HG03064 (cell line): Measurements from ENCODE around the gene SREBF1.
A peak's percentile ranks its signal among the peaks of the same experiment; 100 is the strongest.

ENCODE experiments used
- ATAC-seq: cut with Tn5 transposase; IDR thresholded peaks from one replicate; pipeline ENCODE4 v1.9.1; 2021; ENCODE audit warnings: low read depth; ENCODE audit not compliant: unreplicated experiment

The SREBF1 gene

DNA sequence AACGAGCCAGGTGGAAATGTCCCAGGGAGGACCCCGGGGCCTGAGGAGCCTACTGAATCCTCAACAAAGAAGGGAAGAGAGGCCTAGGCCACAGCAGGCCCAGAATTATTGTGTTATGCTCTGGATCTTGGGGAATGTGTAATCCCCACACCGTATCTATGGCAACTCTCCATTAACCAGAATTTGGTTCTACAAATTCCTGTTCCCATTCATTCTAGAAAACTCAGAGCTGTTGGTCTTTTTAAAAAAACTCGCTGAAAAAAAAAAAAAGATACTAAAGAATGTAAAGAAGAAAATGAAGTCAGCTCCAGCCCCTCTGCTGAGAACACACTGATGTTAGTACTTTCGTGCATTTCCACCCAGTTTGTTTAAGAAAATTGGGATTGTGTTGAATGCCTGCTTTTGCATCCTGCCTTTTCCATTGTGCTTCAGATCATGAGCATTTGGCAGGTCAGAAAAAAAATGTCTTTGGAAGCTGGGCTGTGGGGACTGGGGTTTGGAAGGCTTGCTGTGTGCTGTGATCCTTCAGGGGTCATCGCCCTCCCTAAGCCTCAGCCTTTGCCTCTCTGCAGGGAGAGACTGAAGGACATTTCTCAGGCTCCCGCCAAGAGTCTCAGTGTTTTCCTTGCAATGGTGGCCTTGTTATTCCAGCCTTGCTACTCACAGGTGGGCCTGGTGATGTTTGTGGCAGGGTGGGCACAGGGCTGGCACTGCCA lies 69.5 kb downstream of the SREBF1 start:
- no peak for ATAC-seq

DNA sequence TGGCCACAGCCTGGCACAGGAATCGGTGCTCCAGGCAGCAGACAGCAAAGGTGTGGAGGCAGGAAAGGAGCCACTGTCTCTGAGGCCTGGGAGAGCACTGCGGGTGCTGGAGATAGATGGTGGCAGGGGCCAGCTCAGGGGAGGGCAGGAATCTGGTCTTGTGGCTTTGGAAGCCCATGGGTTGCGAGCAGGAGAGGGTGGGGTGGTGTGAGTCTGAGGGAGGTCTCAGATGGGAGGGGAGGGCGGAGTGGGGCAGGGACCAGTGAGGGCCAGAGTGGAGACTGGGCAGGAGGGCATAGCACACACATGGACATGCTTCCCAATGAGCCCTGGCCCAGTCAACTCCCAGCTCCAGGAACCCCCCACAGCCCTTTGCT lies 70.1 kb downstream of the SREBF1 start:
- no peak for ATAC-seq

DNA sequence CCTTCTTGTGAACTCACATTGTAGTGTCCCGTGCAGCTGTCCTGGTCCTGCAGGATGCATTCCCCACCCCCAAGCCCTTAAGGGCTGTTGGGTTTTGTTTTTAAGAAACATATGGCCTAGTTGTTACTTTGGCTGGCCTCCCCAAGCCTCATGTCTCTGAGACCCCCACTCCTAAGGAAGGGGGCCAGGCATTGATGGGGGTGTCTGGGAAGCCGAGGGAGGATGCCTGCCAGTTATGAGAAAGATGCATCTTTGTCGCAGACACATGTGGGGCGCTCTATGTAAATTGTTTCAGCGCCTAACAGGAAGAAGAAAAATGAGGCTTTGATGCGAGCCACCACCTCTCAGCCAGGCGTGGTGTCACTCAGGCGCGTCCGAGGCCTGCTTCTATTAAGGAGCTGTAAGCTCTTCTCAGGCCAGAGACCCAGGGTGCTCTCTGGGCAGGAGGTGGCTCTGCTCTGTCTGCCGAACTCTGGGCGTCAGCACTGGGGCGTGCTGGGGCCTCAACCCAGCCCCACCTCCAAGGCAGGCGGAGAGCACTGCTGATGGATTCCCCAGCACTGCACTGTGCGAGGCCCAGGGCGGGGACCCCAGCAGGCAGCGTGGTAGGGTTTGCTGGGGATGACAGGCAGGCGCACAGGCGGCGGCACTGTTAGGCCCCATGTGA lies 70.6 kb downstream of the SREBF1 start:
- peak; percentile 76 for ATAC-seq

DNA sequence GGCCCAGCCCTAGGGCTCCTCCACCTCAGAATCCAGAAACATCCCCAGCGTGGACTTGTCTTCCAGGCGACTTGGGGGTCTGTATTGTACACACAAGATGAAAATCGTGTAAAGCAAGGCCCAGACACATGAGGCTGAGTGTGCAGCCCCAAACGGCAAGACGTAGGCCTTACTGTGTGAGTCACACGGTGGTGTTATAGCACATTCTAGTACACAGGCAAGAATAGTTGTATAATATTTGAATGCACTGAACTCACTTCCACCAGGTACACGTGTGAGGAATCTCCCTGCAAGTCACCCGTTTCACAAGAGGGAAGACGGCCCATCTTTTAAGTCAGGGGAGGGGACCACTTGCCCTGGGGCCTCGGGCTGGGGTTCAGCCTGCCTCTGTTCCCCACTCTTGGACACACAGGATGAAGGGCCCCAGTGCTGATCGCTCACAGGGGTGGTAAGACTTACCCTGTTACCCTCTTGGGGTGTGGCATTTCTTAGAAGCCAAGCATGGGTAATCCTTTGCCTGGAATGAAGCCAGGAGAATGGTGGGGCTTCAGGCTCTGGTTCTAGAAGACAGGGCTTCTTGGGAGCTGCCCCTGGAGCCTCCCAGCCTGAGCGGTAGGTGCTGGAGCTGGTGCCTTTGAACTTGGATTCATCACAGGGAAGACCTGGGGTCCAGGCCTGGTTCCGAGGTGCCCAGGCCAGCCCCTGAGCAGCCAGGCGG lies 71.3 kb downstream of the SREBF1 start:
- ATAC-seq: no peak

GRCh38 chr17:17763734-17764133 lies 73.1 kb downstream of the SREBF1 start:
- ATAC-seq: no peak

- ATAC-seq: no peak
Measured at GRCh38 chr17:17763136-17763535, 73.7 kb downstream of the SREBF1 start.

- no peak for ATAC-seq
Measured at GRCh38 chr17:17762744-17763105, 74.1 kb downstream of the SREBF1 start.
